Epithelial cell of alveolus of lung (primary cell): ENCODE data around the gene RANBP3. TPM values are rescaled to one million over a fixed set of nuclear protein-coding genes. Genes with fewer than 3 reads are reported as not detected.

ENCODE experiments used
- total RNA-seq: library from RNA; depleted of rRNA; stranded (reverse); fragments of >200 nt; gene quantifications from 2 replicates; pipeline ENCODE4 v1.2.1, GENCODE V29; 2015

The RANBP3 gene
- 44.2 and 46.0 TPM in 2 replicates for total RNA-seq

DNA sequence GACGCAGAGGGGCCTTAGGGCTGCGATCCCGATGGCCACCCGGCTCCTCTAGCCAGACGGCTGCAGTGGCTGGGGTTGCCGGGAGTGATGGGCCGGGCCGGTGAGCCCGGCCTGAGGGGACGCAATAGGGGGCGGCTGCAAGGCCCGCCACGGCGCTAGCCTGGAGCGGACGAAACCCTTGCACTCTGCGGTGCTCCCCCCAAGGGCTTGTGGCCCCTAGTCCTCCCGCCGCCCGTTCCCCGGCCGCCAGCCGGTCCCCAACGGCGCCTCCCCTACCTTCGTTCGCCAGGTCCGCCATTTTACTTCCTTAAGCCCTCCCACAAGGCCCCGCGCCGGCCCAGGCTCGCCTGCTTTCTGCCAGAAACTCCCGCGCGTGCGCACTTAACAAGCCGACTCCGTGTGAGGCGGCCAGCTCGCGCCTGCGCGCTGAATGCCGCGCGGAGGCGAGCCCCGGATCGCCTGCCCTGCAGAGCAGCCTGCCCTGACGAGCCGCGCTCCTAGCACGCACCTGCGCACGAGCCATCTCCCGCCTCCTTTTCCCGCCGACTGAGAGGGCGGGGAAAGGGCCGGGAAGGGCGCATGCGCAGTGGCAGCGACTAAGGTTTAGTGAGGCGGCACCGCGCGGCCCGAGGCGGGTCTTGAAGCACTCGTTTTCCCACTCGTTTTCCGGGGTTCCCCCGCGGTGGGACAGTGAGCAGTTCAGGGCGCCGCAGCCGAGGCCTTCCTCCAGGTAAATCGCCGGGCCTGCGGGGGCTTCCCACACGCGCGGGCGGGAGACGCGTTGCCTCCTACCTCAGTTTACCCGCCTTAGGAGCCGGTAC is at the start of gene RANBP3:
RANBP3 (minus strand) TSS at position 356 of the 821 bp plus-strand sequence; CDS start at position 298, 58 bp downstream.

GRCh38 chr19:5913739-5914357 is 64.1 kb downstream of the RANBP3 start, which contains the start of gene CAPS:
Gene CAPS (plus strand): TSS chr19:5914254. CDS start chr19:5914407, 153 bp downstream.

DNA sequence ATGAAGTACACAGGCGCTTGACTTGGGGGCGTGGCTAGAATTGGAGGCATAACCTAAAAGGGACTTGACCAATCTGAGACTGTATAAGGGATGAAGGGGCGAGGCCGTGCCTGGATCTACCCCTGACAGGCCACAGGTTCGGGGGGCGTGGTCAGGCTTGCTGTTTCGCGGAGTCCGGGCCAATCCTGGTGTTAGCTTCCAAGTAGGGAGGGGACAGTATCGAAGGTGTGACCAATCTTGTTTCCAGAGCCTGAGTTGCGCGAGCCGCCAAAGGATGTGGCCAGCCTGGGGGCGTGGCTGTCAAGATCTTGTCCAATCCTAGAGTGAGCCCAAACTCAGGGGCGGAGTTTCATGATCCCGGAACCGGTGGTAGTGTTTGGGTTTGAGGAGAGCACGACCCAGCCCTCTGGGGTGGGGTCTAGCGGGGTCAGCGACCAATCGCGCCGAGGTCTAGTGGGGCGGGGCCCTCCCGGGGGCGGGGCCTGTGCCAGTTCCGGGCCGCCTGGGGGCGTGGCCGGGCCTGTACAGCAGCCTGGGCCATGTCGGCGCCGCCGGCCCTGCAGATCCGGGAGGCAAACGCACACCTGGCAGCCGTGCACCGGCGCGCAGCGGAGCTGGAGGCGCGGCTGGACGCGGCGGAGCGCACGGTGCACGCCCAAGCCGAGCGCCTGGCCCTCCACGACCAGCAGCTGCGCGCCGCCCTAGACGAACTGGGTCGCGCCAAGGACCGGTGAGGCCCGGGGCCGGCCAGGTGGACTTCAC is 73.4 kb downstream of the RANBP3 start, which contains the start of gene VMAC:
VMAC (plus strand) TSS at position 521 of the 762 bp plus-strand sequence; CDS start at position 540, 19 bp downstream.

GRCh38 chr19:5903624-5904351 is 74.2 kb downstream of the RANBP3 start, which contains the start of gene NDUFA11:
Gene NDUFA11 (minus strand): TSS chr19:5903790. CDS start chr19:5903708, 82 bp downstream.

Other genes starting within 250 kb of the RANBP3 start
- 0.13 and 1.4 TPM in 2 replicates for gene PRR22, start 193.4 kb downstream of the RANBP3 start, total RNA-seq
- 21.7 and 26.7 TPM in 2 replicates for gene DUS3L, start 187.0 kb downstream of the RANBP3 start, total RNA-seq
- gene NRTN, start 173.1 kb downstream of the RANBP3 start, total RNA-seq = 1.6 TPM in 1 of 2 replicates, not detected in the other
- gene FUT6, start 138.4 kb downstream of the RANBP3 start, total RNA-seq = not detected in 2 replicates
- gene FUT3, start 126.7 kb downstream of the RANBP3 start, total RNA-seq = 1.0 TPM in 1 of 2 replicates, not detected in the other
- gene FUT5, start 107.6 kb downstream of the RANBP3 start, total RNA-seq = not detected in 2 replicates
- gene NDUFA11, start 74.3 kb downstream of the RANBP3 start, total RNA-seq = 275 and 487 TPM in 2 replicates
- gene VMAC, start 73.3 kb downstream of the RANBP3 start, total RNA-seq = 2.3 and 10.9 TPM in 2 replicates
- gene CAPS, start 63.9 kb downstream of the RANBP3 start, total RNA-seq = 1.8 and 4.2 TPM in 2 replicates
- 2.5 and 3.5 TPM in 2 replicates for gene RFX2, start 132.4 kb upstream of the RANBP3 start, total RNA-seq
- not detected in 2 replicates for gene ACSBG2, start 157.5 kb upstream of the RANBP3 start, total RNA-seq